ENCODE measurements around the gene EXOC3. TPM values are rescaled to one million over a fixed set of nuclear protein-coding genes. Genes with fewer than 3 reads are reported as not detected.
"Not testable (repeated sequence)": the region's sequence is repeated elsewhere in the genome, so short reads cannot be mapped to it uniquely, and the experiment has no call there.

Gene EXOC3
- total RNA-seq, 2 experiments from 2014 or later, result 31.0 to 58.2 TPM

GRCh38 chr5:472656-473550, 29.9 kb downstream of the EXOC3 start:
- POLR2A ChIA-PET, result no interaction called here
- no peak for TF ChIP-seq EZH2phosphoT487 (IDR thresholded peaks at IDR 0.05; ENCODE audit: borderline replicate concordance, low read depth, low read length)

GRCh38 chr5:473551-474192, 30.7 kb downstream of the EXOC3 start:
- peak overlapping the region; percentile 99 for H3K4me2 ChIP-seq (ENCODE audit: low read length)
- peaks cover 27% of the 10 kb centered on the region; the same call in 1 of the 2 replicates for H3K36me3 ChIP-seq (ENCODE audit: insufficient read depth, low read length)
- peaks cover 4% of the 10 kb centered on the region; the same call in 1 of the 2 replicates for H4K20me1 ChIP-seq (ENCODE audit: insufficient read depth, low read length)
- peaks cover 24% of the 10 kb centered on the region for H3K4me1 ChIP-seq (ENCODE audit: insufficient read depth, low read length, poor library complexity, severe bottlenecking)
- no peak for DNase-seq (ENCODE audit: low spot score)
- ChIA-PET CTCF (ENCODE audit: unreplicated experiment) (no interaction called here), POLR2A (no interaction called here)
- H3K9me2 ChIP-seq (ENCODE audit: insufficient read depth, low read length), result no peaks in the 10 kb centered on the region
- BruUV-seq (replicated peaks), result no TSS peak
- no peaks in the 10 kb centered on the region for H3K9me3 ChIP-seq (ENCODE audit: low read length)
- H3K4me3 ChIP-seq (ENCODE audit: low read depth, low read length, poor library complexity, severe bottlenecking), result peak overlapping the region; percentile 85
- H2AFZ ChIP-seq (ENCODE audit: low read length), result peak overlapping the region; percentile 55
- H3K79me2 ChIP-seq (ENCODE audit: insufficient read depth, low read depth, low read length), result peaks cover 11% of the 10 kb centered on the region; the same call in 1 of the 2 replicates
- TF ChIP-seq EZH2phosphoT487 (IDR thresholded peaks at IDR 0.05; ENCODE audit: borderline replicate concordance, low read depth, low read length), result no peak
- no peak for TF ChIP-seq CTCF (conservative IDR thresholded peaks at IDR 0.05; ENCODE audit: low read length)
- intact Hi-C loops (cut with micrococcal nuclease; ENCODE audit: unreplicated experiment), result loop anchor here (10.0 kb wide), 1 partner anchor 141 kb away; the partner anchor contains the start of gene CEP72
- no peak overlapping the region for H3K27ac ChIP-seq (ENCODE audit: low read depth, low read length, poor library complexity, severe bottlenecking)

More at GRCh38 chr5:472656-473550, 29.9 kb downstream of the EXOC3 start:
- Histone ChIP-seq H3K36me3 (ENCODE audit: insufficient read depth, low read length) (peaks cover 27% of the 10 kb centered on the region; the same call in 1 of the 2 replicates), H3K27ac (ENCODE audit: low read depth, low read length, poor library complexity, severe bottlenecking) (peak overlapping the region; percentile 50), H3K4me1 (ENCODE audit: insufficient read depth, low read length, poor library complexity, severe bottlenecking) (peaks cover 24% of the 10 kb centered on the region), H4K20me1 (ENCODE audit: insufficient read depth, low read length) (peaks cover 4% of the 10 kb centered on the region; the same call in 1 of the 2 replicates), H3K9me3 (ENCODE audit: low read length) (no peaks in the 10 kb centered on the region), H3K4me3 (ENCODE audit: low read depth, low read length, poor library complexity, severe bottlenecking) (peak overlapping the region; percentile 85), H3K4me2 (ENCODE audit: low read length) (peak overlapping the region; percentile 99), H2AFZ (ENCODE audit: low read length) (peak overlapping the region; percentile 55), H3K79me2 (ENCODE audit: insufficient read depth, low read depth, low read length) (peaks cover 11% of the 10 kb centered on the region; the same call in 1 of the 2 replicates), H3K9me2 (ENCODE audit: insufficient read depth, low read length) (no peaks in the 10 kb centered on the region)
- peak; percentile 91 for DNase-seq (ENCODE audit: low spot score)
- intact Hi-C loops (cut with micrococcal nuclease; ENCODE audit: unreplicated experiment), result loop anchor here (10.0 kb wide), 1 partner anchor 142 kb away; the partner anchor contains the start of gene CEP72
- CTCF ChIA-PET (ENCODE audit: unreplicated experiment), result no interaction called here
- BruUV-seq (replicated peaks), result no TSS peak

- H3K27ac ChIP-seq (ENCODE audit: low read depth, low read length, poor library complexity, severe bottlenecking); H3K4me3 ChIP-seq (ENCODE audit: low read depth, low read length, poor library complexity, severe bottlenecking); H2AFZ ChIP-seq (ENCODE audit: low read length); H3K9me2 ChIP-seq (ENCODE audit: insufficient read depth, low read length); CTCF ChIA-PET (ENCODE audit: unreplicated experiment); H3K9me3 ChIP-seq (ENCODE audit: low read length); H4K20me1 ChIP-seq (ENCODE audit: insufficient read depth, low read length); BruUV-seq (replicated peaks); DNase-seq (ENCODE audit: low spot score); POLR2A ChIA-PET: not testable (repeated sequence)
- intact Hi-C loops (cut with micrococcal nuclease; ENCODE audit: unreplicated experiment), result loop anchor here (10.0 kb wide), 1 partner anchor 140 kb away; the partner anchor contains the start of gene CEP72
- Histone ChIP-seq H3K79me2 (ENCODE audit: insufficient read depth, low read depth, low read length) (peaks cover 11% of the 10 kb centered on the region; the same call in 1 of the 2 replicates), H3K4me1 (ENCODE audit: insufficient read depth, low read length, poor library complexity, severe bottlenecking) (peaks cover 24% of the 10 kb centered on the region), H3K4me2 (ENCODE audit: low read length) (peak overlapping the region; percentile 99), H3K36me3 (ENCODE audit: insufficient read depth, low read length) (peaks cover 22% of the 10 kb centered on the region; the same call in 1 of the 2 replicates)
These were observed 31.4 kb downstream of the EXOC3 start for GRCh38 chr5:474232-474839.

Measured in OCI-LY7 (cell line).